SJSA1 (cell line): ENCODE measurements around the gene DNAH14. TPM values are rescaled to one million over a fixed set of nuclear protein-coding genes. Genes with fewer than 3 reads are reported as not detected.

ENCODE experiments used
- DNase-seq, 2 experiments: peaks; one replicate each; pipeline ENCODE4 v3.0.0-alpha.2; 2015 to 2020; ENCODE audit warnings: low spot score in 2 of 2, low read depth in 1 of 2
- H3K27ac ChIP-seq: fragments of 250-450 bp; sonication (Bioruptor Pico); 2 replicates; pipeline ENCODE4 v1.5.1; 2020; ENCODE audit warnings: mild to moderate bottlenecking, moderate library complexity
- H3K27me3 ChIP-seq: fragments of 250-450 bp; sonication (Bioruptor Pico); replicated peaks from 2 replicates; pipeline ENCODE4 v1.5.1; 2020; ENCODE audit warnings: mild to moderate bottlenecking, moderate library complexity
- H3K36me3 ChIP-seq: fragments of 250-450 bp; sonication (Bioruptor Pico); 2 replicates; pipeline ENCODE4 v1.5.1; 2020; ENCODE audit warnings: mild to moderate bottlenecking
- H3K4me1 ChIP-seq: fragments of 250-450 bp; sonication (Bioruptor Pico); replicated peaks from 2 replicates; pipeline ENCODE4 v1.6.1; 2021; ENCODE audit warnings: mild to moderate bottlenecking
- H3K4me3 ChIP-seq: fragments of 250-450 bp; sonication (Bioruptor Pico); 2 replicates; pipeline ENCODE4 v1.5.1; 2020; ENCODE audit warnings: mild to moderate bottlenecking
- H3K9me3 ChIP-seq: fragments of 250-450 bp; sonication (Bioruptor Pico); replicated peaks from 2 replicates; pipeline ENCODE4 v1.5.1; 2020; ENCODE audit warnings: mild to moderate bottlenecking
- total RNA-seq: library from RNA; depleted of rRNA; stranded (reverse); fragments of >200 nt; shearing (Covaris generic); gene quantifications from 2 replicates; pipeline ENCODE4 v1.2.3, GENCODE V29; 2014

The DNAH14 gene
- total RNA-seq, 1 experiment from 2014 or later = 51.7 TPM

GRCh38 chr1:225440380-225441221 is 511.1 kb downstream of the DNAH14 start:
- Histone ChIP-seq H3K4me3 (no peak overlapping the region), H3K36me3 (no peaks in the 10 kb centered on the region), H3K4me1 (peaks cover 11% of the 10 kb centered on the region), H3K27me3 (no peaks in the 10 kb centered on the region), H3K27ac (no peak overlapping the region), H3K9me3 (no peaks in the 10 kb centered on the region)
- no peak for DNase-seq

GRCh38 chr1:225441314-225442122 is 512.0 kb downstream of the DNAH14 start:
- no peaks in the 10 kb centered on the region for H3K9me3 ChIP-seq

GRCh38 chr1:225442123-225442505 is 512.6 kb downstream of the DNAH14 start:
- peaks cover 13% of the 10 kb centered on the region for H3K4me1 ChIP-seq
- no peaks in the 10 kb centered on the region for H3K9me3 ChIP-seq
- DNase-seq = no peak
- no peak overlapping the region for H3K27ac ChIP-seq
- no peaks in the 10 kb centered on the region for H3K27me3 ChIP-seq
- no peak overlapping the region for H3K4me3 ChIP-seq
- H3K36me3 ChIP-seq = no peaks in the 10 kb centered on the region

More at GRCh38 chr1:225441314-225442122, 512.0 kb downstream of the DNAH14 start:
- DNase-seq = no peak
- no peaks in the 10 kb centered on the region for H3K36me3 ChIP-seq
- no peak overlapping the region for H3K4me3 ChIP-seq
- H3K4me1 ChIP-seq = peaks cover 13% of the 10 kb centered on the region
- no peak overlapping the region for H3K27ac ChIP-seq
- no peaks in the 10 kb centered on the region for H3K27me3 ChIP-seq

GRCh38 chr1:225445639-225446594 is 516.4 kb downstream of the DNAH14 start:
- Histone ChIP-seq H3K36me3 (no peaks in the 10 kb centered on the region), H3K27me3 (no peaks in the 10 kb centered on the region), H3K4me1 (peaks cover 13% of the 10 kb centered on the region), H3K9me3 (no peaks in the 10 kb centered on the region), H3K27ac (peak overlapping the region; percentile 24; the same call in 1 of the 2 replicates), H3K4me3 (no peak overlapping the region)
- DNase-seq = no peak

GRCh38 chr1:225446595-225446960 is 517.1 kb downstream of the DNAH14 start:
- no peaks in the 10 kb centered on the region for H3K36me3 ChIP-seq

GRCh38 chr1:225446981-225447615 is 517.6 kb downstream of the DNAH14 start:
- Histone ChIP-seq H3K4me3 (no peak overlapping the region), H3K27ac (no peak overlapping the region), H3K9me3 (no peaks in the 10 kb centered on the region), H3K36me3 (no peaks in the 10 kb centered on the region), H3K4me1 (peaks cover 13% of the 10 kb centered on the region), H3K27me3 (no peaks in the 10 kb centered on the region)
- no peak for DNase-seq

More at GRCh38 chr1:225446595-225446960, 517.1 kb downstream of the DNAH14 start:
- H3K4me3 ChIP-seq = no peak overlapping the region
- no peak for DNase-seq
- H3K27me3 ChIP-seq = no peaks in the 10 kb centered on the region
- no peaks in the 10 kb centered on the region for H3K9me3 ChIP-seq
- H3K4me1 ChIP-seq = peaks cover 13% of the 10 kb centered on the region
- H3K27ac ChIP-seq = no peak overlapping the region

- Histone ChIP-seq H3K36me3 (no peaks in the 10 kb centered on the region), H3K4me1 (peaks cover 13% of the 10 kb centered on the region), H3K27ac (no peak overlapping the region), H3K4me3 (no peak overlapping the region), H3K27me3 (no peaks in the 10 kb centered on the region), H3K9me3 (no peaks in the 10 kb centered on the region)
- DNase-seq = no peak
These were observed 518.2 kb downstream of the DNAH14 start for GRCh38 chr1:225447650-225448089.

GRCh38 chr1:225448146-225448805 is 518.8 kb downstream of the DNAH14 start:
- Histone ChIP-seq H3K36me3 (no peaks in the 10 kb centered on the region), H3K4me3 (no peak overlapping the region)

More at GRCh38 chr1:225448146-225448805, 518.8 kb downstream of the DNAH14 start:
- DNase-seq = no peak
- Histone ChIP-seq H3K27me3 (no peaks in the 10 kb centered on the region), H3K27ac (no peak overlapping the region), H3K4me1 (peaks cover 13% of the 10 kb centered on the region), H3K9me3 (no peaks in the 10 kb centered on the region)
